C4-2B (cell line): Measurements from ENCODE around the gene SERPINB1.

ENCODE experiments used
- CTCF ChIP-seq: fragments of 450-650 bp; conservative IDR thresholded peaks from 2 replicates; pipeline ENCODE4 v1.5.1; 2017; ENCODE audit warnings: mild to moderate bottlenecking
- ZFX ChIP-seq: fragments of 450-650 bp; IDR thresholded peaks from 2 replicates; pipeline ENCODE4 v1.6.1; 2017

- TF ChIP-seq CTCF: no peak
- no peak for TF ChIP-seq ZFX
These were observed 1.6 kb upstream of the SERPINB1 start for GRCh38 chr6:2843138-2843740.
